ENCODE data around the gene ZSWIM3. TPM values are rescaled to one million over a fixed set of nuclear protein-coding genes. Genes with fewer than 3 reads are reported as not detected.
"Not testable (repeated sequence)": the region's sequence is repeated elsewhere in the genome, so short reads cannot be mapped to it uniquely, and the experiment has no call there.

Gene ZSWIM3
- total RNA-seq, 2 donors from 2014 or later = 2.3 to 2.5 TPM

DNA sequence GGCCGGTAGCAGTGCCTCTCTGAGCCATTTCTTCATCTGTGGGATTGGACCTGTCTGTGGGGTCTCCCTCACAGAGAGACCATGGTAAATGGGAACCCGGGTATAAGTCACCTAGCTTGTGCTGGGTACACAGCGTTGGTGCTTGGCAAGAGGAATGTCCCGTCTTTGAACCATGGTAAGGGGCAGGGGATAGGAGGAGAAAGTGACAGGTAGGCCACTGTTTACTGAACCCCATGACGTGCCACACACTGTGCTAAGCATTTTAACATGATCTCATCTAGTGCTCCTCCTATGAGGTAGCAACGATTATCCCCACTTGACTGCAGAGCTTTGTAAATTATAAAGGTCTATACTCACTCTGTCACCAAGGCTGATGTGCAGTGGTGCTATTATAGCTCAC is 29.7 kb upstream of the ZSWIM3 start:
- intact Hi-C loops (cut with DNase I) = loop anchor here in 1 of 2 donors (10.0 kb wide), 1 partner anchor 107 kb away; the partner anchor contains the start of gene PCIF1
- DNase-seq (ENCODE audit: low spot score) = no peak

DNA sequence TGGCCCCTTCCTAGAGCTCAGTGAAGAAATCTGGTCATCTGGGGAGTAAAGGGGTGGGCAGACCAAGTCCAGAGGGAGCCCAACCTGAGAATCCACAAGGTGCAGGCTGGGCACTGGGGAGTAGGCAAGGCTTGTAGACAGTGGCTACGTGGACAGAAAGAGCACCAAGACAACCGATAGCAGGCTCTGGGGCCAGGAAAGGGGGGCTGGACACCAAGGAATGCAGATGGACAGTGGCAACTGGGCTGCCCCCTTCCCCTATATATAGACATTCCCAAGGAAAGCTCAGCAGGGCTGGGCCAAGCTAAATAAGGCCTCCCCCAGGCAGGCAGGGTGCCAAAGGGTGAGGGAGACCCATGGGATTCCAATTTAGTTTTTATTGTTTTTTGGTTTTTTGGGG is 28.8 kb upstream of the ZSWIM3 start:
- intact Hi-C loops (cut with DNase I) = loop anchor here in 1 of 2 donors (10.0 kb wide), 1 partner anchor 106 kb away; the partner anchor contains the start of gene PCIF1
- DNase-seq (ENCODE audit: low spot score) = no peak

DNA sequence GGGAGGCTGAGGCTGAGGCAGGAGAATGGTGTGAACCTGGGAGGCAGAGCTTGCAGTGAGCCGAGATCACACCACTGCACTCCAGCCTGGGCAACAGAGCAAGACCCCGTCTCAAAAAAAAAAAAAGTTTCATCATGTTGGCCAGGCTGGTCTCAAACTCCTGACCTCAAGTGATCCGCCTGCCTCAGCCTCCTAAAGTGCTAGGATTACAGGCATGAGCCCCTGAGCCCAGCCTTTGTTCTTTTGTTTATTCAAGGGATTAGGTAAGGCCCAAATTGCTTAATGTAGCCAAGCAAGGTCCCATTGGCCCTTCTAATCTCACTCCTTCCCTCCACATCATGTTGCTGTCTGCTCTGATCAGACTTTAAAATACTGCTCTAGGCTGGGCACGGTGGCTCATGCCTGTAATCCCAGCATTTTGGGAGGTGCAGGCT is 27.7 kb upstream of the ZSWIM3 start:
- intact Hi-C loops (cut with DNase I) = loop anchor here in 1 of 2 donors (10.0 kb wide), 1 partner anchor 105 kb away; the partner anchor contains the start of gene PCIF1
- DNase-seq (ENCODE audit: low spot score) = not testable (repeated sequence)

DNA sequence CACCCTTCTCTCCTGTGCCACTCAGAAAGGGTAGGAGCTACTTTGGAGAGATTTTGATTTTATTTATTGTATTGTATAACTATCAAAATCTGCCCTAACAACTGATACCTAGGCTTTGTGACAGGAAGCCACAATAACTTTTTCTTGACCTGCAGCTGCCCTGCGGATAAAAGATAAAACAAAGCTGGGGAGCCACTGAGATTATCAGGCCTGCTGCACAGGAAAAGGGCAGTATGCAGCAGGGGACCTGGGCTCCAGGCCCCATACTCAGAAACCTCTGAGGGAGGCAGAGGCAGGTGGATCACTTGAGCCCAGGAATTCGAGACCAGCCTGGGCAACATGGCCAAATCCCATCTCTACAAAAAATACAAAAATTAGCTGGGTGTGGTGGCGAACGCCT is 24.8 kb upstream of the ZSWIM3 start:
- intact Hi-C loops (cut with DNase I) = loop anchor here in 1 of 2 donors (1.0 kb wide), 1 partner anchor 46 kb away; no protein-coding TSS in a partner anchor
- DNase-seq (ENCODE audit: low spot score) = no peak

DNA sequence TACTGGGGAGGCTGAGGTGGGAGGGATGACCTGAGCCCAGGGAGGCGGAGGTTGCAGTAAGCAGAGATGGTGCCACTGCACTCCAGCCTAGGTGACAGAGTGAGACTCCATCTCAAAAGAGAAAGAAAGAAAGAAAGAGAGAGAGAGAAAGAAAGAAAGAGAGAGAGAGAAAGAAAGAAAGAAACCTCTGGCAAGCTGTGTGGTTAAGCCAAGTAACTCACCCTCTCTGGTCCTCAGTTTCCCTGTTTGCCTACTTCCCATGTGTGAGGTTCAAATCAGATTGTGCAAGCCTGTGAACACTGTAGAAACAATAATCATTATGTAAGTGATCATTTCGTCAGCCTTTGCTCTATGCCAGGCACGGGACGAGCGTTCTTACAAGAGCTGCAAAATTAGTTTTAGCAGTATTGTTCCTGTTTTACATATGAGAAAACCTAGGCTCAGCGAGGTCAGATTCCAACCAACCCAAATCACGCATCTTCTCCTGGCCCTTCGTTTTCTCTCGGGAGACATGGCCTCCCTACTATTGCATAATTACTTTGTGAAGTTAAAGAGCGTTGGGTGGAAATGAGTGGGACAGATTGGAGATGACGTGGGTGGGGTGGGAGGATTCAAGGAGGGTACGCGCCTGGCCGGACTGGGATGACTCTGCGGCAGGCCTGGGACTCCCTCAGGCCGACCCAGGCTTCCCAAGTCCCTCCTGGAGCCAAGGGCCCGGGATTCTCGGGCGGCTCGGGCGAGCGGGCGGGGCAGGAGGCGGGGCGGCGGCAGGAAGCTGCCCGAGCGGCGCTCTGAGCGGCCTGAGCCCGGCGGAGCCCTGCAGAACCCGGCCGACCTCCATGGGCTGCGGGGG is 24.2 kb upstream of the ZSWIM3 start, which contains the start of gene SNX21:
SNX21 (plus strand) TSS at position 770 of the 853 bp plus-strand sequence. CDS start 121 bp downstream, outside the sequence.
- DNase-seq (ENCODE audit: low spot score) = peak; percentile 96
- intact Hi-C loops (cut with DNase I) = no loop called here

DNA sequence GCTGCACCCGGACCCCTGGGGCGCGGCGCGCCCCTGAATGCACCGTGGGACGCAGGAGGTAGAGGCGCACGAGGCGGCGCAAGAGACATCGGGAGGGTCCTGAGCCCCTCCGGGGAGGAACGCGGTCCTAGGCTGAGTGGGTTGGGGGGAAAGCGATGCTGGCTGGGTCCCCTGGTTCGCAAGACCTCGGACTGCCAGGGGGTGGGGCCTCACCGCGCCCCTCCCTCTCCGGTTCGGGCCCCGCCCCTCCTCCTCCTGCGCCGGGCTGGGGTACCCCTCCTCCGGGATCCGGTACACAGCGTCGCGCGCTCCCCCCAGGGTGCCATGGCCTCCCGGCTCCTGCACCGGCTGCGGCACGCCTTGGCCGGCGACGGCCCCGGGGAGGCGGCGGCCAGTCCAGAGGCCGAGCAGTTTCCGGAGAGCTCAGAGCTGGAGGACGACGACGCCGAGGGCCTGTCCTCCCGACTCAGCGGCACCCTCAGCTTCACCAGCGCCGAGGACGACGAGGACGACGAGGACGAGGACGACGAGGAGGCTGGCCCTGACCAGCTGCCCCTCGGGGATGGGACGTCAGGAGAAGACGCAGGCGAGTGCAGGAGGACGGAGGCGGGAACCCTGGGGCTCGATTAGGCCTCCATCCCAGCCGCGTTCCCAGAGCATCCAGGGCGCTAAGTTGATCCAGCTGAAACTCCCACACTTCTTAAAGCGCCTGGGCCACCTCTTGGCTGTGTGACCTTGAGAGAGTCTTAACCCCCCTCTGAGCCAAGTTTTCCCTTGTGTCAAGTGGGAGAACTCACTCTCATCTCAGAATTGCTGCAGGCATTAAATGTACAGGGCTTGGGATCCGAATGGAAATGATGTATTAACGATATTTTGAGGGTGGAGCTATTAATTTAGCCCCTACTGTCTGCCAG is 23.3 kb upstream of the ZSWIM3 start:
- intact Hi-C loops (cut with DNase I) = no loop called here
- DNase-seq (ENCODE audit: low spot score) = peak; percentile 90

DNA sequence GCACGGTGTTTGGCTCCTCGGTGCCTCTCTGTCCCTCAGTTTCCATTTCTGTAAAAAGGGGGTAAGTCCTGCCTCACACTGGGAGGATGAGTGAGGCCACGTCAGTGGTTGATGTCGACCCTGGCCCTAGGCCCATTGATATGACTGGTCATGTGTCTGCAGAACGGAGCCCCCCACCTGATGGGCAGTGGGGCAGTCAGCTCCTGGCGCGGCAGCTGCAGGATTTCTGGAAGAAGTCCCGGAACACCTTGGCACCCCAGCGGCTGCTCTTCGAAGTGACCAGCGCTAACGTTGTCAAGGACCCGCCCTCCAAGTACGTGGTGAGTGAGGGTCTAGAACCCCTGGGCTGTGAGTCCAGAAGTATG is 22.6 kb upstream of the ZSWIM3 start:
- intact Hi-C loops (cut with DNase I) = no loop called here
- no peak for DNase-seq (ENCODE audit: low spot score)

DNA sequence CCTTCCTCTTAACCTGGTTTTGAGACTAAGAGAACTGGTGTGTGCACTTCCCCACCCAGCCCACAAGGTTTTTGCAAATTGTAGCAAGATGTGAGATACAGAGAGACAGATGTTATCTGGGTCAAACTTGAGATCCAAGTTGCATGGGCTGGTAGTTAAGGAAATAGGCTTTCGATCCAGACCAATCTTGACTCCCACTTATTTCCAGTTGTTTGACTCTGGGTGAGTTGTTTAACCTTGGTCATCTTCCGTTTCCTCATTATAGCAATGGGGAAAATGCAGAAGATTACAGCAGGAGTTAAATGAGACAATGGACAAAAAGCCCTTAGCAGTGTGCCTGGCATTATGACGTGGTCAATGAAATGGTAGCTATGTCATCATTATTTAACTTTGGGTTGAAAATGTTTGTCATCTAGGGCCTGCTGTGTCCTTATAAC is 22.1 kb upstream of the ZSWIM3 start:
- intact Hi-C loops (cut with DNase I) = no loop called here
- no peak for DNase-seq (ENCODE audit: low spot score)

DNA sequence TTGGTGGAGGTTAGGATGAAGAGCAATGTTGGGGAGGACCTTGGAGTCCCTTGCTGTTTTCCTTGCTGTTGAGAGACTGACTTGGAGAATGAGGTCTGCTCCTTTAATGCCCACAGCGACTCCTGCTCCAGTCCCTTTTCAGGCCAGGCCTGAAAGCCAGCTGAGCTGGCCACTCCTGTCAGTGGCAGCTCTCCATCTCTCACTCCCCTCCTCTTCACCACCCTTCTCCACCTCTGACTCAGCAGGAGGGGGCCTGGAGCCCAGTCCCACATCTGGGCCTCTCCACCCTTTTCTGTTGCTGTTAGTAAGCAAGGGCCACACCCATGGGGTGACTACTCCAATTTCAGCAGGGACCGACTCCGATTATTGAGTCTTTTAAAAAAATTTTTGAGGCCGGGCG is 21.6 kb upstream of the ZSWIM3 start:
- peak; percentile 93 for DNase-seq (ENCODE audit: low spot score)
- intact Hi-C loops (cut with DNase I) = no loop called here

DNA sequence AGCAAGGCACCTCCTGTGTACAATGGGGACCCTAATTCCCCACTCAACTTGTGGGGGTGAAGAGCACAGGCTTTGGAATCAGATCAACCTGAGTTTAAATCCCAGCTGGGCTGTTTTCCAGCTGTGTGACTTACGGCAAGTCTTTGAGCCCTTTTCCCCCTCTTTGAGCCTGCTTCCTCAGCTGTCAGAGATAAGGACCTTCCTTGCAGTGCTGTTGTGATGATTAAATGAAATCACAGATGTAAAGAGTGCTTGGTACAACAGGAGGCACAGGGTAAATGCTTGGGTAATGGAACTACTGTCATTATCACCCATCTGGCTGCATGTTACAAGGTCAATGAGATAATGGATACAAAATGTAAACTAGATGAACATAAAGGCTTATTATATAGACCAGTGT is 20.6 kb upstream of the ZSWIM3 start:
- DNase-seq (ENCODE audit: low spot score) = no peak
- intact Hi-C loops (cut with DNase I) = no loop called here

DNA sequence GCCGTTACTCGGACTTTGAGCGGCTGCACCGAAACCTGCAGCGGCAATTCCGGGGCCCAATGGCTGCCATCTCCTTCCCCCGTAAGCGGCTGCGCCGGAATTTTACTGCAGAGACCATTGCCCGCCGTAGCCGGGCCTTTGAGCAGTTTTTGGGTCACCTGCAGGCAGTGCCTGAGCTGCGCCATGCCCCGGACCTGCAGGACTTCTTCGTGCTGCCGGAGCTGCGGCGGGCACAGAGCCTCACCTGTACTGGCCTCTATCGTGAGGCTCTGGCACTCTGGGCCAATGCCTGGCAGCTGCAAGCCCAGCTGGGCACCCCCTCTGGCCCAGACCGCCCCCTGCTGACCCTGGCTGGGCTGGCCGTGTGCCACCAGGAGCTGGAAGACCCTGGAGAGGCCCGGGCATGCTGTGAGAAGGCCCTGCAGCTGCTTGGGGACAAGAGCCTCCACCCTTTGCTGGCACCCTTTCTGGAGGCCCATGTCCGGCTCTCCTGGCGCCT is 16.7 kb upstream of the ZSWIM3 start:
- intact Hi-C loops (cut with DNase I) = no loop called here
- DNase-seq (ENCODE audit: low spot score) = peak; percentile 81

DNA sequence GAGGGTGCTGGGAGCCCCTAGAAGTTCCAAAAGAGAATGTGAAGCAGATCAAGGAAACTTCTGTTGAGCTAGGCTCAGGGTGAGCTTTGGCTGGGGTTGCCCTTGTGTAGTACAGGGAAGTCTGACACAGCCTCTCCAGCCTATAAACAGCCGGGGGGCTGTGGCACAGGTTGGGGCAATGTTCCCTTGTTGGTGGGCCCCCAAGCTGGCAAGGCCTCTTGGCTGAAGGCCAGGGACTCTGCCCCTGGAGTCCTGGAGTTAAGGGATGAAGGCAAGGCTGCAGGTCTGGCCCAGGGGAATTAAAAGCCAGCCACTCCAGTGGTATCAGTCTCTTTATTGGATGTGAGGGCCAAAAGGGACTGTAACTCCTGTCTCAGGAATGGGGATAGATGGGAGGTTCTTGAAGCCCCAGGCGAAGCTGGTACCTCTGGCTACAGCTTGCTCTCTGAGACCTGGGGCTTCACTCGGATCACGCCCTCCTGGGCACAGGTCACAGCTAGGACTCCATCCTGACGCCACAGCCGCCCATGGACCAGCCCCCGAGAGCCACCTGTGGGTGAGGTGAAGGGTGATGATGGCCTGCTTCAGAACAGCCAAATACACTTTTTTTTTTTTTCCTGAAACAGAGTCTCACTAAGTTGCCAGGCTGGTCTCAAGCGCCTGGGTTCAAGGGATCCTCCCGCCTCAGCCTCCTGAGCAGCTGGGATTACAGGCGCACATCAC is 15.8 kb upstream of the ZSWIM3 start:
- DNase-seq (ENCODE audit: low spot score) = no peak
- intact Hi-C loops (cut with DNase I) = no loop called here

DNA sequence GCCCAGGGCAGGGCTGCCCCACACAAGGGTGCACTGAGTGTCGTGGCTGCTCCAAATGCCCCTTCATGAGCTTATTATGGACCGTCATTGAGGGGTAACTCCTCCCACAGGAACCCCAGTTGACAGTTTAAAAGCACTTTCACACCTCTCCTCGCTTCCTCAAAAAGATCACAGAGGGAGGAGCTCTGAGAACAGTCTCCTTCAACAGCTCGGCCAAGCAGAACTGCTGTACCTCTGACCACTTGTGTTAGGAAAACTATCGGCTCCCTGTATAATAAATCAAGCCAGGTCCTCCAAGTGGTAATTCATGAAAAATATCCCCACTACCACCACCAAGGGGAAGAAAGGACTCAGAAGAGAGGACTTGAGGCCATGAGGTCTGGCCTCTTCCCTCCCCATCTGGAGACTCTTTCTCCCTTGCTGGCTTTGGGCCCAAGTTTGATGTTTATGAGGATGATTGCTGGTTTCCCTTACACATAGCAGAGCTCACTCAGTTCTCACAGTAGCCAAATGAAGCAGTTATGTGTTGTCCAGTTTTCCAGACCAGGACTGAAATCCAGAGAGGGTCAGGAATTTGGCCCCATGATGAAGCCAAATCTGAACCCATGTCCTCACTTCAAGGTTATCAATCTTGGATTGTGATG is 15.1 kb upstream of the ZSWIM3 start:
- intact Hi-C loops (cut with DNase I) = no loop called here
- no peak for DNase-seq (ENCODE audit: low spot score)

DNA sequence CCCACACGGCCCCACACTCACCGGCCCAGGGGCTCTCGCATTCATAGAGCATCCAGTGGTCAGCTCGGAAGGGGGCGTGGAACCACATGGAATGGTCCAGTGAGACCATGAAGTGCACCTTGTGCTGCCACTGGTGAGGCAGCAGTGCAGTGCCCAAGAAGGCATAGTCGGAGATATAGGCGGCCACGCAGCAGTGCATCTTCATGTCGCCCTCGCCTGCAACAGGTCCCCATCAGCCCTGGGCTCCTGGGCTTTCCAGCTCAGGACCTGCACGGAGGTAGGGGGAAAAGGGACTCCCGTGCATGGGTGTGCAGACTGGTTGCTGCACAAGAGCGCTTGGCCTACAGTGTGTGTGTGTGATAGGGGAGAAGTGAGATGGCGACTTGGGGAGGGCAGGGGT is 13.9 kb upstream of the ZSWIM3 start:
- DNase-seq (ENCODE audit: low spot score) = no peak
- intact Hi-C loops (cut with DNase I) = no loop called here

DNA sequence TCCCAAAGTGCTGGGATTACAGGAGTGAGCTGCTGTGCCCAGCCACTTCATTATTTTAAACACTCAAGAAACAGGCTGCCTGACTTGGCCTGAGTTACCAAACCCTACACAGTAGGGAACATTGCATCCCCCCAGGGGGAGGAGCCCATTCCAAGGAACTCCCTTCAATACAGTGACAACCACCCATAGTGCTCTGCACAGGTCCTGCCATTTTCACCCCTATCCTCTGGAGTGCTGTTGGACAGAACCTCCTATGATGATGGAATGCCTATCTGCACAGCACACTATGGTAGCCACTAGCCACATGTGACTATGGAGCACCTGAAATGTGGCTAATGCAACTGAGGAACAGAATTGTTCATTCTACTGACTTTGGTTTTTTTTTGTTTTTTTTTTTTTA is 12.0 kb upstream of the ZSWIM3 start:
- DNase-seq (ENCODE audit: low spot score) = no peak
- intact Hi-C loops (cut with DNase I) = no loop called here

DNA sequence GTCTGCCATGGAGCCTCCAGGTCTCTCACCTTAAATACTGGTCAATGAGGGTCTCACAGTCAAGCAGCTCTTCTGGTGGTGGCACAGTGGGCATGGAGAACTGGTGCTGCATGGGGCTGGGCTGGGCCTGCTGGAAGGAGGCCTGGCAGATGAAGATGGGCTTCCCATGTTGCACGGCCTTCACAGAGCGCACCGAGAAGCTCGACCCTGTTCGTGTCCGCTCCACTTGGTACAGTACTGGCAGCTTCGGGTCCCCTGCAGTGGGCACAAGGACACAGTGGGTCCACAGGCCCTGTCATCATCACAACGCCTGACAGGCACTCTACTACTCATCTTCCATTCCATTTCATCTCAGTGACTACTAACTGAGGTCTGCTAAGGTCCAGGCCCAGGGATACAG is 9.0 kb upstream of the ZSWIM3 start:
- DNase-seq (ENCODE audit: low spot score) = no peak
- intact Hi-C loops (cut with DNase I) = no loop called here

DNA sequence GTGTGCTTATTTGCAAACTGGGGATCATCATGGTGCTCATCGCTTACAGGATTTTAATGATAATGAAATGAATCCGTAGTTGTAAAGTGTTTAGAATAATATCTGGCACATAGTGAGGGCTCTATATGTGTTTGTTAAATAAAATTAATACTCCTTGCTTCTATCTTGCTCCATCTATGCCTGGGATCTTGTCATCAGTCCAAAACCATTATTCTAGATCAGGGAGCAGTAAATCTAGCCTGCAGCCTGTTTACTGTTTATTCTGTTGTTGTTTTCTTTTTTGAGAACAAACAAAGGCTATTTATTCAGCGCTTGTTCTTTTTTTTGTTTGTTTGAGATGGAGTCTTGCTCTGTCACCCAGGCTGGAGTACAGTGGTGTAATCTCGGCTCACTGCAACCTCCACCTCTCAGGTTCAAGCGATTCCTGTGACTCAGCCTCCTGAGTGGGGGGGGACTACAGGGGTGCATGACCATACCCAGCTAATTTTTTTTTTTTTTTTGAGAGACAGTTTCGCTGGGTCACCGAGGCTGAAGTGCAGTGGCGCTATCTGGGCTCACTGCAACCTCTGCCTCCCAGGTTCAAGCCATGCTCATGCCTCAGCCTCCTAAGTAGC is 8.3 kb upstream of the ZSWIM3 start:
- intact Hi-C loops (cut with DNase I) = no loop called here

DNA sequence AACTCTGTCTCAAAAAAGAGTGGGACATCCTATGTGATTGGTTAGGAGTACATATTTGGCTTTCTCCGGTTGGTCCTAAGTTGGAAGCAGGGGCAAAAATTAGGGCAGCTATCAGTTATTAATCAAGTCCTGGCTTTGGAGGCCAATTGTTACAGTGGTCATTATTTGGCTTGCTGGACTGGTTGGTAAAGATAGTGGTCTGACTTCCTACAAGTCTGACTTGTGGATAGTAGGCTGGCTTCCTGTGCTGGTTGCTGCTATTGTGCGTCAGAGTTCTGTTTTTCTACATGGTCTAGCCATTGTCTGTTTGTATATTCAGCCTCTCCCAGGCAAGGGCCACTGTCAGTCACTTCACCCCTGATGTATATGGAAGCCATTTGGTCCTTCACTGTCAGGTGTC is 7.2 kb upstream of the ZSWIM3 start:
- intact Hi-C loops (cut with DNase I) = no loop called here
- no peak for DNase-seq (ENCODE audit: low spot score)

More for the DNA sequence above, 8.3 kb upstream of the ZSWIM3 start:
- no peak for DNase-seq (ENCODE audit: low spot score)

All from posterior vena cava (tissue), 2 donors.